ENCODE measurements around the gene GPER1. TPM values are rescaled to one million over a fixed set of nuclear protein-coding genes. Genes with fewer than 3 reads are reported as not detected.

Gene GPER1
- total RNA-seq, 1 experiment from 2014 or later = 1.2 TPM

GRCh38 chr7:1042492-1042833, 45.5 kb upstream of the GPER1 start (continued):
- TF ChIP-seq JUND (IDR thresholded peaks at IDR 0.05) (no peak), ELF1 (IDR thresholded peaks at IDR 0.05; ENCODE audit: borderline replicate concordance, low read depth) (no peak)
- TF ChIP-seq, protein P1, sequence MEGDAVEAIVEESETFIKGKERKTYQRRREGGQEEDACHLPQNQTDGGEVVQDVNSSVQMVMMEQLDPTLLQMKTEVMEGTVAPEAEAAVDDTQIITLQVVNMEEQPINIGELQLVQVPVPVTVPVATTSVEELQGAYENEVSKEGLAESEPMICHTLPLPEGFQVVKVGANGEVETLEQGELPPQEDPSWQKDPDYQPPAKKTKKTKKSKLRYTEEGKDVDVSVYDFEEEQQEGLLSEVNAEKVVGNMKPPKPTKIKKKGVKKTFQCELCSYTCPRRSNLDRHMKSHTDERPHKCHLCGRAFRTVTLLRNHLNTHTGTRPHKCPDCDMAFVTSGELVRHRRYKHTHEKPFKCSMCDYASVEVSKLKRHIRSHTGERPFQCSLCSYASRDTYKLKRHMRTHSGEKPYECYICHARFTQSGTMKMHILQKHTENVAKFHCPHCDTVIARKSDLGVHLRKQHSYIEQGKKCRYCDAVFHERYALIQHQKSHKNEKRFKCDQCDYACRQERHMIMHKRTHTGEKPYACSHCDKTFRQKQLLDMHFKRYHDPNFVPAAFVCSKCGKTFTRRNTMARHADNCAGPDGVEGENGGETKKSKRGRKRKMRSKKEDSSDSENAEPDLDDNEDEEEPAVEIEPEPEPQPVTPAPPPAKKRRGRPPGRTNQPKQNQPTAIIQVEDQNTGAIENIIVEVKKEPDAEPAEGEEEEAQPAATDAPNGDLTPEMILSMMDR (IDR thresholded peaks at IDR 0.05 in 2 of 3, conservative IDR thresholded peaks at IDR 0.05 in 1 of 3; ENCODE audit: borderline replicate concordance in 1 of 3, insufficient read depth in 1 of 3, low read depth in 2 of 3, low read length in 2 of 3) = no peak

DNA sequence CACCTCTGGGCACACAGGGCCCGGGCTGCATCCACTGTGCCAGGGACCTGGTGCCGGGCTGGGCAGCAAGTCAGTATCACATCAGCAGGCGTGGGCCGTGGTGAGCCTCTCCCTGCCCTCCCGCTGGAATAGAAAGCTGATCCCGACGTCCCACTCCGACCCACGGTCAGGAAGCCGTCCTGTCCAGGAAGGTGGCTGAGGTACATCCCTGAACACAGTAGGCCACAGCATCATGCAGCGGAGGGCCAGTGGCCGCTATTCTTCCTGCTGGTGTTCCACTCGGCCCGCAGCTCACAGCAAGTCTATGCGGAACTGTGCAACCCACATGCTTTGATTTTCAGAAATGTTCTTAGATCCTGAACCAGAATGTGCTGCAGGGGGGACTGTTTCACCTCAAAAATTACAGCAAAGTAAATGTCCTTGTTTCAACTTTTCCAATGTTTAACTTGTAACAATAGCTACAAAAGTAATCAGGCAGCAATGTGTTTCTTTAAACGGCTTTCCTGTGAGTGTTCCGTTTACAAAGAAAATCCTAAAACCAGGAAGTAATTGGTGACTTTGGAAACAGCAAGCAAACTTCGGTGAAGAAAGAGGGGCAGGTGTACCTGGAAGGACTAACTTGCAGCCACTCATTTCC, 44.2 kb upstream of the GPER1 start:
- TF ChIP-seq CEBPB (IDR thresholded peaks at IDR 0.05; ENCODE audit: low read depth) = no peak
- TF ChIP-seq EGR1 (IDR thresholded peaks at IDR 0.05; ENCODE audit: low read depth) = no peak
- TF ChIP-seq, protein P2, sequence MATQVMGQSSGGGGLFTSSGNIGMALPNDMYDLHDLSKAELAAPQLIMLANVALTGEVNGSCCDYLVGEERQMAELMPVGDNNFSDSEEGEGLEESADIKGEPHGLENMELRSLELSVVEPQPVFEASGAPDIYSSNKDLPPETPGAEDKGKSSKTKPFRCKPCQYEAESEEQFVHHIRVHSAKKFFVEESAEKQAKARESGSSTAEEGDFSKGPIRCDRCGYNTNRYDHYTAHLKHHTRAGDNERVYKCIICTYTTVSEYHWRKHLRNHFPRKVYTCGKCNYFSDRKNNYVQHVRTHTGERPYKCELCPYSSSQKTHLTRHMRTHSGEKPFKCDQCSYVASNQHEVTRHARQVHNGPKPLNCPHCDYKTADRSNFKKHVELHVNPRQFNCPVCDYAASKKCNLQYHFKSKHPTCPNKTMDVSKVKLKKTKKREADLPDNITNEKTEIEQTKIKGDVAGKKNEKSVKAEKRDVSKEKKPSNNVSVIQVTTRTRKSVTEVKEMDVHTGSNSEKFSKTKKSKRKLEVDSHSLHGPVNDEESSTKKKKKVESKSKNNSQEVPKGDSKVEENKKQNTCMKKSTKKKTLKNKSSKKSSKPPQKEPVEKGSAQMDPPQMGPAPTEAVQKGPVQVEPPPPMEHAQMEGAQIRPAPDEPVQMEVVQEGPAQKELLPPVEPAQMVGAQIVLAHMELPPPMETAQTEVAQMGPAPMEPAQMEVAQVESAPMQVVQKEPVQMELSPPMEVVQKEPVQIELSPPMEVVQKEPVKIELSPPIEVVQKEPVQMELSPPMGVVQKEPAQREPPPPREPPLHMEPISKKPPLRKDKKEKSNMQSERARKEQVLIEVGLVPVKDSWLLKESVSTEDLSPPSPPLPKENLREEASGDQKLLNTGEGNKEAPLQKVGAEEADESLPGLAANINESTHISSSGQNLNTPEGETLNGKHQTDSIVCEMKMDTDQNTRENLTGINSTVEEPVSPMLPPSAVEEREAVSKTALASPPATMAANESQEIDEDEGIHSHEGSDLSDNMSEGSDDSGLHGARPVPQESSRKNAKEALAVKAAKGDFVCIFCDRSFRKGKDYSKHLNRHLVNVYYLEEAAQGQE (IDR thresholded peaks at IDR 0.05; ENCODE audit: low read depth) = no peak
- TF ChIP-seq, protein P1 (IDR thresholded peaks at IDR 0.05 in 2 of 3, conservative IDR thresholded peaks at IDR 0.05 in 1 of 3; ENCODE audit: borderline replicate concordance in 1 of 3, insufficient read depth in 1 of 3, low read depth in 2 of 3, low read length in 2 of 3) = no peak
- TF ChIP-seq, protein P3, sequence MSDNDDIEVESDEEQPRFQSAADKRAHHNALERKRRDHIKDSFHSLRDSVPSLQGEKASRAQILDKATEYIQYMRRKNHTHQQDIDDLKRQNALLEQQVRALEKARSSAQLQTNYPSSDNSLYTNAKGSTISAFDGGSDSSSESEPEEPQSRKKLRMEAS (IDR thresholded peaks at IDR 0.05) = no peak
- no peak for TF ChIP-seq SP1 (IDR thresholded peaks at IDR 0.05; ENCODE audit: low read depth)
- no peak for TF ChIP-seq EZH2phosphoT487 (IDR thresholded peaks at IDR 0.05; ENCODE audit: borderline replicate concordance)
- TF ChIP-seq FOSL1 (IDR thresholded peaks at IDR 0.05; ENCODE audit: low read depth) = no peak
- TF ChIP-seq SIN3A (IDR thresholded peaks at IDR 0.05; ENCODE audit: low read depth) = no peak
- no peak for TF ChIP-seq ZNF274 (IDR thresholded peaks at IDR 0.05; ENCODE audit: low read depth, low read length)
- no peak for TF ChIP-seq EZH2 (IDR thresholded peaks at IDR 0.05)
- no peak for TF ChIP-seq JUND (IDR thresholded peaks at IDR 0.05)
- no peak for TF ChIP-seq ELF1 (IDR thresholded peaks at IDR 0.05; ENCODE audit: borderline replicate concordance, low read depth)
- DNase-seq (ENCODE audit: low read depth, low spot score) (no peak), ATAC-seq (no peak)
- peak overlapping the region; percentile 31 to 50 for H3K4me3 ChIP-seq (replicated peaks in 1 of 2; ENCODE audit: low read depth in 1 of 2, low read length in 2 of 2)
- no TSS peak for BruUV-seq (replicated peaks)
- ChIA-PET POLR2A (no interaction called here), RAD21 (ENCODE audit: low non-redundant PET in 1 of 2, low total read pairs in 2 of 2, uncharacterized antibody in 2 of 2, unreplicated experiment in 2 of 2) (no interaction called here), CTCF (no interaction called here)
- H3K9me2 ChIP-seq (ENCODE audit: insufficient read depth) = no peaks in the 10 kb centered on the region
- H3K9ac ChIP-seq (ENCODE audit: low read length) = peak overlapping the region; percentile 64
- H3K27me3 ChIP-seq (ENCODE audit: insufficient read depth, low read length) = no peaks in the 10 kb centered on the region
- H2AFZ ChIP-seq (ENCODE audit: low read depth, low read length, poor library complexity, severe bottlenecking) = no peak overlapping the region
- H3K36me3 ChIP-seq (ENCODE audit: control insufficient read depth in 1 of 2, insufficient read depth in 2 of 2, low read length in 2 of 2) = no peaks in the 10 kb centered on the region
- peak overlapping the region; percentile 68 for H3K27ac ChIP-seq (ENCODE audit: low read depth, low read length)
- H3K9me3 ChIP-seq (ENCODE audit: control insufficient read depth in 1 of 2, insufficient read depth in 1 of 2, low read depth in 1 of 2, low read length in 2 of 2) = no peaks in the 10 kb centered on the region
- intact Hi-C loops (cut with micrococcal nuclease) = no loop called here
- H3K79me2 ChIP-seq (ENCODE audit: insufficient read depth, low read length) = peaks cover 17% of the 10 kb centered on the region; the same call in 1 of the 2 replicates
- H4K20me1 ChIP-seq (ENCODE audit: insufficient read depth) = no peaks in the 10 kb centered on the region
- H3K4me1 ChIP-seq (ENCODE audit: control insufficient read depth in 1 of 2, insufficient read depth in 2 of 2, low read length in 2 of 2) = peaks cover 13 to 21% of the 10 kb centered on the region in 2 experiments
- peak overlapping the region; percentile 79 for H3K4me2 ChIP-seq (ENCODE audit: low read length)
